ENCODE measurements around the gene PID1.

Gene PID1

GRCh38 chr2:229111744-229112143, 159.3 kb downstream of the PID1 start:
- no peak for TF ChIP-seq CTCF (IDR thresholded peaks at IDR 0.05; ENCODE audit: low read depth, low read length)
- no peak for DNase-seq (ENCODE audit: extremely low read depth, low read depth)

GRCh38 chr2:229109195-229109594, 161.9 kb downstream of the PID1 start:
- DNase-seq (ENCODE audit: extremely low read depth, low read depth), result no peak

GRCh38 chr2:229107601-229108000, 163.5 kb downstream of the PID1 start:
- DNase-seq (ENCODE audit: extremely low read depth, low read depth), result no peak
- no peak for TF ChIP-seq CTCF (IDR thresholded peaks at IDR 0.05; ENCODE audit: low read depth, low read length)

More at GRCh38 chr2:229109195-229109594, 161.9 kb downstream of the PID1 start:
- no peak for TF ChIP-seq CTCF (IDR thresholded peaks at IDR 0.05; ENCODE audit: low read depth, low read length)

GRCh38 chr2:229104974-229105387, 166.1 kb downstream of the PID1 start:
- TF ChIP-seq CTCF (IDR thresholded peaks at IDR 0.05; ENCODE audit: low read depth, low read length), result no peak
- DNase-seq (ENCODE audit: extremely low read depth, low read depth), result no peak

- no peak for DNase-seq (ENCODE audit: extremely low read depth, low read depth)
These were observed 167.1 kb downstream of the PID1 start for GRCh38 chr2:229104025-229104424.

GRCh38 chr2:229101314-229101713, 169.8 kb downstream of the PID1 start:
- no peak for TF ChIP-seq CTCF (IDR thresholded peaks at IDR 0.05; ENCODE audit: low read depth, low read length)

More at GRCh38 chr2:229104025-229104424, 167.1 kb downstream of the PID1 start:
- no peak for TF ChIP-seq CTCF (IDR thresholded peaks at IDR 0.05; ENCODE audit: low read depth, low read length)

GRCh38 chr2:229099231-229099630, 171.9 kb downstream of the PID1 start:
- TF ChIP-seq CTCF (IDR thresholded peaks at IDR 0.05; ENCODE audit: low read depth, low read length), result no peak
- DNase-seq (ENCODE audit: extremely low read depth, low read depth), result no peak

More at GRCh38 chr2:229101314-229101713, 169.8 kb downstream of the PID1 start:
- no peak for DNase-seq (ENCODE audit: extremely low read depth, low read depth)
